Measurements from ENCODE around the gene PRKX. TPM values are rescaled to one million over a fixed set of nuclear protein-coding genes. Genes with fewer than 3 reads are reported as not detected.

The PRKX gene
- total and polyA plus RNA-seq, 12 donors: 1.3 to 6.8 (median 4.6) TPM

DNA sequence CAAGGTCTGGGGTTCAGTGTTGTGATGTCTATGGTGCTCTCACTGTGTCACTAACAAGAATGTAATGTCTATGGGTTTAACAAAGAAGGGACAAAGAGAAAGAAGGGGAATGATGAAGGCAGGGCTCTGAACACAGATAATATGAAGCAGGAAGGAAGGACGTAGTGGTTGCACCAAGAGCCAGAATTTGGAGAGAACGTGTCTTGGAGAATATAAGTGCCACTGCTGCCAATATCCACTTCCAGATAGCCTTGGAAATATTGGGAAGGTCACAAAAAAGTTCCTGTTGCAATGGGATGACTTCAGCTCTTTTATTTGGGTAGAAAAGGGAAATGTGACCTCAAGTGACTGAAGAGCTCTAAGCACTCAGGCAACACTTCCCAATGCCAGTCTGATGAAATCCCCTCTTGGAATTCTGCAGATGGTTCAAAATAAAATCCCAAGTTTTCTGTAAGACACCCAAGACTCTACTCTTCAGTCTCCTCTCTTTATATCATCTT is 131.8 kb downstream of the PRKX start:
- TF ChIP-seq CTCF (IDR thresholded peaks at IDR 0.05) (no peak), POLR2A (IDR thresholded peaks at IDR 0.05) (no peak)
- intact Hi-C loops (cut with DNase I): no loop called here
- no peak for DNase-seq
- Histone ChIP-seq H3K27me3 (no peaks in the 10 kb centered on the region), H3K4me1 (replicated peaks in 1 of 2) (no peaks in the 10 kb centered on the region), H3K9me3 (replicated peaks in 1 of 3) (no peaks in the 10 kb centered on the region), H3K4me3 (no peak overlapping the region), H3K27ac (no peak overlapping the region), H3K36me3 (replicated peaks in 1 of 2) (no peaks in the 10 kb centered on the region)
- WGBS, 4 donors: 52 to 72% (median 59%) methylated on average over 2 of the region's 2 CpGs

DNA sequence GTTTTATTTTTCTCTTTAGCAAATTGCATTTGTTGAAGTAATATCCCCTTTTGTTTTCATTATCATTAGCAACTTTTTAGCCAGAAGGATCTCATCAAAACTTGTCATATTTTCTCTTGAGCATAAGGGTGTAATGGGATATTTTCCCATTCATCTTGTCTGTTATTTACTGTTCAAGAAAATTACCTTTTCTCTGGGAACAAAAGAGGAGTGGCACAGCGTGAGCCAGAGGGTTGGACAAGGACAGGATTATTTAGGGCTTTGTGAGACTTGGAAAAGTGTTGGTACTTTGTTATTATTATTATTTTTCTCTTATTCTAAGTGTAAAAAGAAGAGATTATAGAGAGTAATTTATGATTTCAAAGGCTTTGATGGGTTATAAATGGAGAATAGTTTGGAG is 135.9 kb downstream of the PRKX start:
- Histone ChIP-seq H3K9me3 (replicated peaks in 1 of 3) (no peaks in the 10 kb centered on the region), H3K36me3 (replicated peaks in 1 of 2) (no peaks in the 10 kb centered on the region), H3K27me3 (no peaks in the 10 kb centered on the region), H3K4me3 (no peak overlapping the region), H3K4me1 (replicated peaks in 1 of 2) (no peaks in the 10 kb centered on the region), H3K27ac (no peak overlapping the region)
- TF ChIP-seq CTCF (IDR thresholded peaks at IDR 0.05): no peak
- TF ChIP-seq POLR2A (IDR thresholded peaks at IDR 0.05): no peak
- 50 to 76% (median 66%) methylated on average over 1 of the region's 1 CpG for WGBS, 4 donors
- DNase-seq: no peak
- intact Hi-C loops (cut with DNase I): no loop called here

GRCh38 chrX:3576886-3577501 is 136.5 kb downstream of the PRKX start:
- TF ChIP-seq CTCF (IDR thresholded peaks at IDR 0.05): no peak
- no peak for TF ChIP-seq POLR2A (IDR thresholded peaks at IDR 0.05)
- no peaks in the 10 kb centered on the region for H3K27me3 ChIP-seq
- H3K27ac ChIP-seq: no peak overlapping the region
- H3K4me1 ChIP-seq (replicated peaks in 1 of 2): no peaks in the 10 kb centered on the region
- no peaks in the 10 kb centered on the region for H3K36me3 ChIP-seq (replicated peaks in 1 of 2)
- H3K9me3 ChIP-seq (replicated peaks in 1 of 3): no peaks in the 10 kb centered on the region
- no peak for DNase-seq
- WGBS, 4 donors: 67 to 77% (median 73%) methylated on average over 11 of the region's 11 CpGs
- no peak overlapping the region for H3K4me3 ChIP-seq
- intact Hi-C loops (cut with DNase I): no loop called here

DNA sequence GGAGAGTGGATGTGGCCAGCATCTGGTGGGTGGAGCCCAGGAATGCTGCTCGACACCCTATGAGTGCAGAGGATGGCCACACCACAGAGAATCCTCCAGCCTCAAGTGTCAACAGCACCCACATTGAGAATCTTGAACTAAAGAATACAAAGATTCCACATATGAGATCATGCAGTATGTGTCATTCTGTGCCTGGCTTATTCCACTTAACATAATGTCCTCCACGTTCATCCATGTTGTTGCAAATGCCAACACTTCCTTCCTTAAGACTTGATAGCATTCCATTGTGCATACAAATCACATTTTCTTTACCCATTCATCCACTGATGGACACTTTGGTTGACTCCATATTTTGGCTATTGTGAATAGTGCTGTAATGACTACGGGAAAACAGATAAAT is 145.8 kb downstream of the PRKX start:
- no peaks in the 10 kb centered on the region for H3K4me1 ChIP-seq (replicated peaks in 1 of 2)
- WGBS, 4 donors: 70 to 86% (median 80%) methylated on average over 2 to 3 of the region's 3 CpGs

More for the DNA sequence above, 145.8 kb downstream of the PRKX start:
- H3K9me3 ChIP-seq (replicated peaks in 1 of 3): no peaks in the 10 kb centered on the region
- H3K27me3 ChIP-seq: peaks cover 4% of the 10 kb centered on the region
- TF ChIP-seq CTCF (IDR thresholded peaks at IDR 0.05): no peak
- TF ChIP-seq POLR2A (IDR thresholded peaks at IDR 0.05): no peak
- H3K36me3 ChIP-seq (replicated peaks in 1 of 2): no peaks in the 10 kb centered on the region
- H3K4me3 ChIP-seq: no peak overlapping the region
- intact Hi-C loops (cut with DNase I): no loop called here
- no peak overlapping the region for H3K27ac ChIP-seq
- no peak for DNase-seq

Measured in adrenal gland (tissue), 12 donors.